Liver (tissue), 9 donors: Measurements from ENCODE around the gene WNT3A. TPM values are rescaled to one million over a fixed set of nuclear protein-coding genes. Genes with fewer than 3 reads are reported as not detected.

Source experiments
- DNase-seq: peaks from one replicate; pipeline ENCODE4 v3.0.0-alpha.2; 2017; ENCODE audit warnings: low spot score
- H3K27ac ChIP-seq, 2 donors: one replicate each; pipeline ENCODE4 v1.7.0; 2013; ENCODE audit warnings: inconsistent platforms in 2 of 2, low read length in 2 of 2, control low read depth in 1 of 2, low read depth in 1 of 2, mild to moderate bottlenecking in 1 of 2
- H3K27me3 ChIP-seq, 4 donors: one replicate each; pipeline versions ENCODE4 v1.6.1 to v1.7.0; 2013; ENCODE audit warnings: low read length in 3 of 4, inconsistent platforms in 1 of 4, mild to moderate bottlenecking in 1 of 4, moderate library complexity in 1 of 4; ENCODE audit not compliant: control insufficient read depth in 4 of 4, insufficient read depth in 4 of 4
- H3K36me3 ChIP-seq, 4 donors: one replicate each; pipeline versions ENCODE4 v1.6.1 to v1.7.0; 2013; ENCODE audit warnings: low read length in 3 of 4, mild to moderate bottlenecking in 3 of 4, low read depth in 1 of 4, moderate library complexity in 1 of 4; ENCODE audit not compliant: control insufficient read depth in 4 of 4, insufficient read depth in 3 of 4
- H3K4me1 ChIP-seq, 4 donors: one replicate each; pipeline versions ENCODE4 v1.6.1 to v1.7.0; 2013; ENCODE audit warnings: low read length in 3 of 4, mild to moderate bottlenecking in 3 of 4, moderate library complexity in 1 of 4; ENCODE audit not compliant: control insufficient read depth in 4 of 4, insufficient read depth in 4 of 4
- H3K4me3 ChIP-seq, 3 donors: one replicate each; pipeline versions ENCODE4 v1.6.1 to v1.7.0; 2013; ENCODE audit warnings: low read length in 3 of 3, control low read depth in 1 of 3, low read depth in 1 of 3, mild to moderate bottlenecking in 1 of 3
- H3K9ac ChIP-seq, 2 donors: one replicate each; pipeline ENCODE4 v1.7.0; 2013; ENCODE audit warnings: low read length in 2 of 2, mild to moderate bottlenecking in 2 of 2, moderate library complexity in 2 of 2, control low read depth in 1 of 2, low read depth in 1 of 2
- H3K9me3 ChIP-seq, 4 donors: one replicate each; pipeline versions ENCODE4 v1.6.1 to v1.7.0; 2013; ENCODE audit warnings: low read length in 3 of 4; ENCODE audit not compliant: control insufficient read depth in 4 of 4
- ATF3 ChIP-seq: IDR thresholded peaks from 2 replicates; pipeline ENCODE4 v1.6.1; 2016; ENCODE audit warnings: antibody characterized with exemption
- CTCF ChIP-seq: fragments of 150-350 bp; IDR thresholded peaks from 2 replicates; pipeline ENCODE4 v1.5.1; 2017; ENCODE audit warnings: improper control_type of control experiment, low read depth, low read length; ENCODE audit not compliant: missing input control
- EGR1 ChIP-seq, 2 donors: IDR thresholded peaks; 2 replicates each; pipeline ENCODE4 v1.6.1; 2016 to 2018; ENCODE audit warnings: antibody characterized with exemption in 2 of 2, low read depth in 2 of 2
- FOXA1 ChIP-seq: IDR thresholded peaks from 2 replicates; pipeline ENCODE4 v1.6.1; 2016; ENCODE audit warnings: antibody characterized with exemption
- FOXA2 ChIP-seq: IDR thresholded peaks from 2 replicates; pipeline ENCODE4 v1.6.1; 2016; ENCODE audit warnings: antibody characterized with exemption
- GABPA ChIP-seq, 2 donors: IDR thresholded peaks in 1 of 2; conservative IDR thresholded peaks in 1 of 2; 2 replicates each; pipeline ENCODE4 v1.6.1; 2016; ENCODE audit warnings: antibody characterized with exemption in 2 of 2, mild to moderate bottlenecking in 1 of 2, moderate library complexity in 1 of 2
- HNF4A ChIP-seq, 2 donors: conservative IDR thresholded peaks; 2 replicates each; pipeline ENCODE4 v1.6.1; 2016; ENCODE audit warnings: antibody characterized with exemption in 2 of 2, mild to moderate bottlenecking in 2 of 2
- HNF4G ChIP-seq: IDR thresholded peaks from 2 replicates; pipeline ENCODE4 v1.6.1; 2016; ENCODE audit warnings: antibody characterized with exemption
- JUND ChIP-seq, 2 donors: IDR thresholded peaks; 2 replicates each; pipeline ENCODE4 v1.6.1; 2016; ENCODE audit warnings: antibody characterized with exemption in 2 of 2
- NR2F2 ChIP-seq: IDR thresholded peaks from 2 replicates; pipeline ENCODE4 v1.6.1; 2016; ENCODE audit warnings: antibody characterized with exemption
- RAD21 ChIP-seq, 2 donors: IDR thresholded peaks; 2 replicates each; pipeline ENCODE4 v1.6.1; 2016; ENCODE audit warnings: antibody characterized with exemption in 2 of 2, mild to moderate bottlenecking in 2 of 2
- SP1 ChIP-seq: IDR thresholded peaks from 2 replicates; pipeline ENCODE4 v1.6.1; 2018; ENCODE audit warnings: antibody characterized with exemption, mild to moderate bottlenecking
- TAF1 ChIP-seq: conservative IDR thresholded peaks from 2 replicates; pipeline ENCODE4 v1.6.1; 2016; ENCODE audit warnings: antibody characterized with exemption, mild to moderate bottlenecking
- YY1 ChIP-seq: IDR thresholded peaks from 2 replicates; pipeline ENCODE4 v1.6.1; 2016; ENCODE audit warnings: antibody characterized with exemption, mild to moderate bottlenecking
- WGBS: extraction: QIAGEN DNeasy Blood & Tissue Kit; methylation state at CpG from one replicate; pipeline ENCODE4 v1.1.7; 2013; 5-methylcytosine and 5-hydroxymethylcytosine counted together
- polyA plus RNA-seq, 2 donors: library from polyadenylated mRNA; stranded (reverse) in 1 of 2; unstranded in 1 of 2; fragments of 200-250 nt in 1 of 2; fragments of >200 nt in 1 of 2; fragmentation: Nextera tagmentation in 1 of 2; extraction: Ambion mirVana in 1 of 2; gene quantifications; one replicate each; pipeline versions ENCODE4 v1.2.1 to v1.2.3, GENCODE V29; 2013 to 2015
- total RNA-seq, 2 donors: library from RNA; depleted of rRNA; stranded (reverse); fragments of >200 nt; gene quantifications; one replicate each; pipeline ENCODE4 v1.2.3, GENCODE V29; 2014
- TF ChIP-seq, protein P1 (sequence below): IDR thresholded peaks from 2 replicates; pipeline ENCODE4 v1.6.1; 2016; ENCODE audit warnings: antibody characterized with exemption
- TF ChIP-seq, protein P2 (sequence below): IDR thresholded peaks from 2 replicates; pipeline ENCODE4 v1.6.1; 2016; ENCODE audit warnings: antibody characterized with exemption, mild to moderate bottlenecking
- TF ChIP-seq, protein P3 (sequence below): IDR thresholded peaks from 2 replicates; pipeline ENCODE4 v1.6.1; 2016; ENCODE audit warnings: antibody characterized with exemption
- donor health status: healthy.
- donor health status: healthy.
- donor health status: healthy.
- donor health status: healthy.
- donor health status: healthy.

The WNT3A gene
- total and polyA plus RNA-seq, 4 donors, result not detected

DNA sequence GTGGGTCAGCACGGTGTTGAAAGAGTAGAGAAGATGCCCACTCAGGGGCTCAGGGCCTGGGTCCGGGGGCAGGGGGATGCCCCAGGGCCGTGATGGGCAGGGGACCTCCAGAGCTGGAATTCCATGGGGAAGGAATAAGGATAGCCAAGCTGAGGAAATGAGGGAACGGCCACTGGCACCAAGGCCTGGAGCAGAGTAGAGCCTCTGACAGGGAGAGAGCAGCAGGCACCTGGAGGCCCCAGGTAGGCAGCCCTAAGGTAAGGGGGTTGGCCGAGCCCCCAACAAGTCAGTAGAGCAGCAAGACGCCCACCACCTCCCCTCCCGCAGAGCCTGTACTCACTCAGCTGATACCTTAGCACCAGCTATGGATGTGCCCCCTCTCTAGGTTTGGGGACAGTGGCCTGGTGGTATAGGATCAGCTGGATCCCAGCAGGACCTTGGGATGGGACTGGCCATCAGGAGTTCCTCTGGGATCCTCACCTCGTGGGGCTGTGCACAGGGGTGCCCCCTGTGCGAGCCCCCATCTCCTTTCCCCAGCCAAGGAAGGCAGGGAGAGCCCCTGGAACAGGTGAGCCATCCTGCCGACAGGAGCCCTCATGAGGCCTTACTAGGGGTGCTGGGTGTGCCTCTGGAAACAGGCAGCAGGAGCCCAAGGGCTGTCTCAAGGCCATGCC, 54.8 kb downstream of the WNT3A start:
- peaks cover 3 to 13% (median 6%) of the 10 kb centered on the region in 4 donors for H3K27me3 ChIP-seq
- no peaks in the 10 kb centered on the region for H3K36me3 ChIP-seq
- no peak overlapping the region for H3K9ac ChIP-seq
- no peak overlapping the region for H3K4me3 ChIP-seq
- no peak overlapping the region for H3K27ac ChIP-seq
- H3K9me3 ChIP-seq, result peaks cover 0 to 5% (median under 1%) of the 10 kb centered on the region in 4 donors
- H3K4me1 ChIP-seq, result peaks cover 0 to 7% (median 4%) of the 10 kb centered on the region in 4 donors
- WGBS, result 77% methylated on average over 10 of the region's 10 CpGs
- TF ChIP-seq HNF4G (no peak), NR2F2 (no peak), SP1 (no peak), FOXA1 (no peak), GABPA (IDR thresholded peaks at IDR 0.05 in 1 of 2, conservative IDR thresholded peaks at IDR 0.05 in 1 of 2) (no peak), TAF1 (no peak), FOXA2 (no peak), HNF4A (conservative IDR thresholded peaks at IDR 0.05) (no peak), ATF3 (no peak), YY1 (no peak), EGR1 (IDR thresholded peaks at IDR 0.05; ENCODE audit: low read depth in 2 of 2) (no peak)
- TF ChIP-seq, protein P1, sequence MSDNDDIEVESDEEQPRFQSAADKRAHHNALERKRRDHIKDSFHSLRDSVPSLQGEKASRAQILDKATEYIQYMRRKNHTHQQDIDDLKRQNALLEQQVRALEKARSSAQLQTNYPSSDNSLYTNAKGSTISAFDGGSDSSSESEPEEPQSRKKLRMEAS, result no peak
- DNase-seq, result no peak

- 96% methylated on average over 9 of the region's 9 CpGs for WGBS
- no peak overlapping the region for H3K4me3 ChIP-seq
- peaks cover 3 to 14% (median 6%) of the 10 kb centered on the region in 4 donors for H3K27me3 ChIP-seq
- H3K9me3 ChIP-seq, result peaks cover 0 to 5% (median under 1%) of the 10 kb centered on the region in 4 donors
- H3K4me1 ChIP-seq, result peaks cover 0 to 7% (median 4%) of the 10 kb centered on the region in 4 donors
- H3K9ac ChIP-seq, result no peak overlapping the region
- no peak overlapping the region for H3K27ac ChIP-seq
- TF ChIP-seq JUND (IDR thresholded peaks at IDR 0.05) (no peak), EGR1 (IDR thresholded peaks at IDR 0.05; ENCODE audit: low read depth in 2 of 2) (no peak)
- no peaks in the 10 kb centered on the region for H3K36me3 ChIP-seq
- DNase-seq, result no peak
These were observed 55.4 kb downstream of the WNT3A start for GRCh38 chr1:228062085-228062791.

- H3K27ac ChIP-seq, result no peak overlapping the region
- H3K4me3 ChIP-seq, result no peak overlapping the region
- H3K27me3 ChIP-seq, result peaks cover 3 to 17% (median 6%) of the 10 kb centered on the region in 4 donors
- 65% methylated on average over 4 of the region's 4 CpGs for WGBS
- no peak overlapping the region for H3K9ac ChIP-seq
- H3K9me3 ChIP-seq, result peaks cover 0 to 5% (median under 1%) of the 10 kb centered on the region in 4 donors
- peaks cover 0 to 7% (median 4%) of the 10 kb centered on the region in 4 donors for H3K4me1 ChIP-seq
- H3K36me3 ChIP-seq, result no peaks in the 10 kb centered on the region
- no peak for DNase-seq
- TF ChIP-seq RAD21 (IDR thresholded peaks at IDR 0.05), result no peak
- no peak for TF ChIP-seq TAF1
- TF ChIP-seq CTCF, result no peak
- TF ChIP-seq HNF4G, result no peak
- TF ChIP-seq FOXA1, result no peak
- no peak for TF ChIP-seq FOXA2
- TF ChIP-seq GABPA (IDR thresholded peaks at IDR 0.05 in 1 of 2, conservative IDR thresholded peaks at IDR 0.05 in 1 of 2), result no peak
- no peak for TF ChIP-seq NR2F2
- TF ChIP-seq ATF3, result no peak
- no peak for TF ChIP-seq JUND (IDR thresholded peaks at IDR 0.05)
- TF ChIP-seq, protein P2, sequence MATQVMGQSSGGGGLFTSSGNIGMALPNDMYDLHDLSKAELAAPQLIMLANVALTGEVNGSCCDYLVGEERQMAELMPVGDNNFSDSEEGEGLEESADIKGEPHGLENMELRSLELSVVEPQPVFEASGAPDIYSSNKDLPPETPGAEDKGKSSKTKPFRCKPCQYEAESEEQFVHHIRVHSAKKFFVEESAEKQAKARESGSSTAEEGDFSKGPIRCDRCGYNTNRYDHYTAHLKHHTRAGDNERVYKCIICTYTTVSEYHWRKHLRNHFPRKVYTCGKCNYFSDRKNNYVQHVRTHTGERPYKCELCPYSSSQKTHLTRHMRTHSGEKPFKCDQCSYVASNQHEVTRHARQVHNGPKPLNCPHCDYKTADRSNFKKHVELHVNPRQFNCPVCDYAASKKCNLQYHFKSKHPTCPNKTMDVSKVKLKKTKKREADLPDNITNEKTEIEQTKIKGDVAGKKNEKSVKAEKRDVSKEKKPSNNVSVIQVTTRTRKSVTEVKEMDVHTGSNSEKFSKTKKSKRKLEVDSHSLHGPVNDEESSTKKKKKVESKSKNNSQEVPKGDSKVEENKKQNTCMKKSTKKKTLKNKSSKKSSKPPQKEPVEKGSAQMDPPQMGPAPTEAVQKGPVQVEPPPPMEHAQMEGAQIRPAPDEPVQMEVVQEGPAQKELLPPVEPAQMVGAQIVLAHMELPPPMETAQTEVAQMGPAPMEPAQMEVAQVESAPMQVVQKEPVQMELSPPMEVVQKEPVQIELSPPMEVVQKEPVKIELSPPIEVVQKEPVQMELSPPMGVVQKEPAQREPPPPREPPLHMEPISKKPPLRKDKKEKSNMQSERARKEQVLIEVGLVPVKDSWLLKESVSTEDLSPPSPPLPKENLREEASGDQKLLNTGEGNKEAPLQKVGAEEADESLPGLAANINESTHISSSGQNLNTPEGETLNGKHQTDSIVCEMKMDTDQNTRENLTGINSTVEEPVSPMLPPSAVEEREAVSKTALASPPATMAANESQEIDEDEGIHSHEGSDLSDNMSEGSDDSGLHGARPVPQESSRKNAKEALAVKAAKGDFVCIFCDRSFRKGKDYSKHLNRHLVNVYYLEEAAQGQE, result no peak
- TF ChIP-seq YY1, result no peak
- TF ChIP-seq, protein P1, result no peak
- TF ChIP-seq, protein P3, sequence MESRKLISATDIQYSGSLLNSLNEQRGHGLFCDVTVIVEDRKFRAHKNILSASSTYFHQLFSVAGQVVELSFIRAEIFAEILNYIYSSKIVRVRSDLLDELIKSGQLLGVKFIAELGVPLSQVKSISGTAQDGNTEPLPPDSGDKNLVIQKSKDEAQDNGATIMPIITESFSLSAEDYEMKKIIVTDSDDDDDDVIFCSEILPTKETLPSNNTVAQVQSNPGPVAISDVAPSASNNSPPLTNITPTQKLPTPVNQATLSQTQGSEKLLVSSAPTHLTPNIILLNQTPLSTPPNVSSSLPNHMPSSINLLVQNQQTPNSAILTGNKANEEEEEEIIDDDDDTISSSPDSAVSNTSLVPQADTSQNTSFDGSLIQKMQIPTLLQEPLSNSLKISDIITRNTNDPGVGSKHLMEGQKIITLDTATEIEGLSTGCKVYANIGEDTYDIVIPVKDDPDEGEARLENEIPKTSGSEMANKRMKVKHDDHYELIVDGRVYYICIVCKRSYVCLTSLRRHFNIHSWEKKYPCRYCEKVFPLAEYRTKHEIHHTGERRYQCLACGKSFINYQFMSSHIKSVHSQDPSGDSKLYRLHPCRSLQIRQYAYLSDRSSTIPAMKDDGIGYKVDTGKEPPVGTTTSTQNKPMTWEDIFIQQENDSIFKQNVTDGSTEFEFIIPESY, result no peak
These were observed 56.0 kb downstream of the WNT3A start for GRCh38 chr1:228062812-228063211.
